ENCODE measurements around the gene SLC6A3. TPM values are rescaled to one million over a fixed set of nuclear protein-coding genes. Genes with fewer than 3 reads are reported as not detected.

Gene SLC6A3
- total and polyA plus RNA-seq, 9 donors, result 0.11 to 0.23 (median 0.12) TPM; not detected in 6

- peak; percentile 46 for DNase-seq
- Histone ChIP-seq H3K27me3 (ENCODE audit: control insufficient read depth, insufficient read depth, low read length) (peaks cover 5% of the 10 kb centered on the region), H3K27ac (ENCODE audit: low read length) (no peak overlapping the region), H3K4me1 (ENCODE audit: control insufficient read depth, insufficient read depth, low read length) (peaks cover under 1% of the 10 kb centered on the region), H3K36me3 (ENCODE audit: control insufficient read depth, insufficient read depth, low read length) (no peaks in the 10 kb centered on the region), H3K4me3 (ENCODE audit: low read length) (no peak overlapping the region), H3K9me3 (replicated peaks; ENCODE audit: control insufficient read depth, low read depth, low read length) (no peaks in the 10 kb centered on the region)
- 100% methylated on average over 2 of the region's 4 CpGs for WGBS (ENCODE audit: insufficient coverage)
Measured at GRCh38 chr5:1351156-1351555, 94.1 kb downstream of the SLC6A3 start.

GRCh38 chr5:1349246-1349645, 96.0 kb downstream of the SLC6A3 start:
- 49% methylated on average over 9 of the region's 12 CpGs for WGBS (ENCODE audit: insufficient coverage)
- H3K36me3 ChIP-seq (ENCODE audit: control insufficient read depth, insufficient read depth, low read length), result no peaks in the 10 kb centered on the region
- H3K4me1 ChIP-seq (ENCODE audit: control insufficient read depth, insufficient read depth, low read length), result peaks cover 9% of the 10 kb centered on the region
- H3K27me3 ChIP-seq (ENCODE audit: control insufficient read depth, insufficient read depth, low read length), result peaks cover 2% of the 10 kb centered on the region
- H3K27ac ChIP-seq (ENCODE audit: low read length), result no peak overlapping the region
- no peak for DNase-seq
- no peak overlapping the region for H3K4me3 ChIP-seq (ENCODE audit: low read length)
- H3K9me3 ChIP-seq (replicated peaks; ENCODE audit: control insufficient read depth, low read depth, low read length), result no peaks in the 10 kb centered on the region

- Histone ChIP-seq H3K36me3 (ENCODE audit: control insufficient read depth, insufficient read depth, low read length) (no peaks in the 10 kb centered on the region), H3K9me3 (replicated peaks; ENCODE audit: control insufficient read depth, low read depth, low read length) (no peaks in the 10 kb centered on the region), H3K4me1 (ENCODE audit: control insufficient read depth, insufficient read depth, low read length) (peaks cover 11% of the 10 kb centered on the region), H3K27me3 (ENCODE audit: control insufficient read depth, insufficient read depth, low read length) (peaks cover 2% of the 10 kb centered on the region), H3K4me3 (ENCODE audit: low read length) (no peak overlapping the region), H3K27ac (ENCODE audit: low read length) (no peak overlapping the region)
- WGBS (ENCODE audit: insufficient coverage), result 50% methylated on average over 1 of the region's 1 CpG
- no peak for DNase-seq
Measured at GRCh38 chr5:1348986-1349245, 96.3 kb downstream of the SLC6A3 start.

GRCh38 chr5:1347571-1347970, 97.7 kb downstream of the SLC6A3 start:
- H3K27me3 ChIP-seq (ENCODE audit: control insufficient read depth, insufficient read depth, low read length), result no peaks in the 10 kb centered on the region
- no peaks in the 10 kb centered on the region for H3K9me3 ChIP-seq (replicated peaks; ENCODE audit: control insufficient read depth, low read depth, low read length)
- H3K4me1 ChIP-seq (ENCODE audit: control insufficient read depth, insufficient read depth, low read length), result peaks cover 16% of the 10 kb centered on the region
- no peak for DNase-seq
- no peak overlapping the region for H3K27ac ChIP-seq (ENCODE audit: low read length)
- H3K36me3 ChIP-seq (ENCODE audit: control insufficient read depth, insufficient read depth, low read length), result peaks cover 6% of the 10 kb centered on the region
- WGBS (ENCODE audit: insufficient coverage), result no CpG with 5 or more reads among the region's 10 CpGs
- no peak overlapping the region for H3K4me3 ChIP-seq (ENCODE audit: low read length)

- 91% methylated on average over 17 of the region's 21 CpGs for WGBS (ENCODE audit: insufficient coverage)
- Histone ChIP-seq H3K4me3 (ENCODE audit: low read length) (no peak overlapping the region), H3K27me3 (ENCODE audit: control insufficient read depth, insufficient read depth, low read length) (no peaks in the 10 kb centered on the region), H3K27ac (ENCODE audit: low read length) (no peak overlapping the region), H3K4me1 (ENCODE audit: control insufficient read depth, insufficient read depth, low read length) (peaks cover 16% of the 10 kb centered on the region), H3K9me3 (replicated peaks; ENCODE audit: control insufficient read depth, low read depth, low read length) (no peaks in the 10 kb centered on the region), H3K36me3 (ENCODE audit: control insufficient read depth, insufficient read depth, low read length) (peaks cover 13% of the 10 kb centered on the region)
- no peak for DNase-seq
Measured at GRCh38 chr5:1346627-1347440, 98.4 kb downstream of the SLC6A3 start.

GRCh38 chr5:1345876-1346626, 99.2 kb downstream of the SLC6A3 start:
- WGBS (ENCODE audit: insufficient coverage), result 75% methylated on average over 25 of the region's 27 CpGs
- Histone ChIP-seq H3K4me3 (ENCODE audit: low read length) (peak overlapping the region; percentile 93), H3K27me3 (ENCODE audit: control insufficient read depth, insufficient read depth, low read length) (no peaks in the 10 kb centered on the region), H3K9me3 (replicated peaks; ENCODE audit: control insufficient read depth, low read depth, low read length) (no peaks in the 10 kb centered on the region), H3K4me1 (ENCODE audit: control insufficient read depth, insufficient read depth, low read length) (peaks cover 16% of the 10 kb centered on the region), H3K27ac (ENCODE audit: low read length) (no peak overlapping the region), H3K36me3 (ENCODE audit: control insufficient read depth, insufficient read depth, low read length) (peaks cover 20% of the 10 kb centered on the region)
- DNase-seq, result no peak

- Histone ChIP-seq H3K4me3 (ENCODE audit: low read length) (peak within 1 kb of the TSS; percentile 93), H3K4me1 (ENCODE audit: control insufficient read depth, insufficient read depth, low read length) (peaks cover 16% of the 10 kb centered on the region), H3K27me3 (ENCODE audit: control insufficient read depth, insufficient read depth, low read length) (no peaks in the 10 kb centered on the region), H3K36me3 (ENCODE audit: control insufficient read depth, insufficient read depth, low read length) (peaks cover 24% of the 10 kb centered on the region), H3K9me3 (replicated peaks; ENCODE audit: control insufficient read depth, low read depth, low read length) (no peaks in the 10 kb centered on the region), H3K27ac (ENCODE audit: low read length) (peak within 1 kb of the TSS; percentile 65)
- DNase-seq, result peak; percentile 95
- 1% methylated on average over 87 of the region's 87 CpGs for WGBS (ENCODE audit: insufficient coverage)
Measured at GRCh38 chr5:1344975-1345838, 100.0 kb downstream of the SLC6A3 start, which contains the start of gene CLPTM1L. Gene CLPTM1L (minus strand): TSS chr5:1345099. CDS start chr5:1344841, 258 bp downstream.

- H3K27ac ChIP-seq (ENCODE audit: low read length), result no peak overlapping the region
- WGBS (ENCODE audit: insufficient coverage), result 6% methylated on average over 57 of the region's 61 CpGs
Measured at GRCh38 chr5:1343931-1344901, 101.0 kb downstream of the SLC6A3 start.

GRCh38 chr5:1343315-1343751, 101.9 kb downstream of the SLC6A3 start:
- Histone ChIP-seq H3K36me3 (ENCODE audit: control insufficient read depth, insufficient read depth, low read length) (peaks cover 37% of the 10 kb centered on the region), H3K9me3 (replicated peaks; ENCODE audit: control insufficient read depth, low read depth, low read length) (no peaks in the 10 kb centered on the region), H3K4me1 (ENCODE audit: control insufficient read depth, insufficient read depth, low read length) (peaks cover 16% of the 10 kb centered on the region), H3K4me3 (ENCODE audit: low read length) (no peak overlapping the region), H3K27ac (ENCODE audit: low read length) (no peak overlapping the region), H3K27me3 (ENCODE audit: control insufficient read depth, insufficient read depth, low read length) (no peaks in the 10 kb centered on the region)
- 88% methylated on average over 3 of the region's 9 CpGs for WGBS (ENCODE audit: insufficient coverage)
- DNase-seq, result no peak

More at GRCh38 chr5:1343931-1344901, 101.0 kb downstream of the SLC6A3 start:
- Histone ChIP-seq H3K27me3 (ENCODE audit: control insufficient read depth, insufficient read depth, low read length) (no peaks in the 10 kb centered on the region), H3K4me3 (ENCODE audit: low read length) (peak overlapping the region; percentile 59), H3K4me1 (ENCODE audit: control insufficient read depth, insufficient read depth, low read length) (peaks cover 16% of the 10 kb centered on the region), H3K9me3 (replicated peaks; ENCODE audit: control insufficient read depth, low read depth, low read length) (no peaks in the 10 kb centered on the region), H3K36me3 (ENCODE audit: control insufficient read depth, insufficient read depth, low read length) (peaks cover 28% of the 10 kb centered on the region)
- DNase-seq, result no peak
